ENCODE results near the gene PROCR.

The PROCR gene

DNA sequence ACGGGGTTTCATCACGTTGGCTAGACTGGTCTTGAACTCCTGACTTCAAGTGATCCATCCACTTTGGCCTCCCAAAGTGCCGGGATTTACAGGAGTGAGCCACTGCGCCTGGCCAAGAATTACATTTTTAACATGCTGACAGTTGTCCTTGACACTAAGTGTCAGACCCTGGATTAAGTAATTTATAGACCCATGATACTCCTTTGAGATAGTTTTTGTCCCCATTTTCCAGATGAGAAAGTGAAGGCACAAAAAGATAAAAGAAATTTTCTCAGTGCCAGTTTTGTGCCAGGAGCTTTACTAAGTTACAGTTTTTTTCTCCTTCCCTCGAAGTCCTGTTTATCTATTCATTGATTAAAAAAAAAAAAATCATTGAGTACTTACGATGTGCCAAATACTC, 14.9 kb upstream of the PROCR start:
- TF ChIP-seq FOXP2 (optimal IDR thresholded peaks at IDR 0.05; ENCODE audit: borderline replicate concordance, extremely low read depth, extremely low read length, insufficient read depth), result no peak
- TF ChIP-seq, protein P1, sequence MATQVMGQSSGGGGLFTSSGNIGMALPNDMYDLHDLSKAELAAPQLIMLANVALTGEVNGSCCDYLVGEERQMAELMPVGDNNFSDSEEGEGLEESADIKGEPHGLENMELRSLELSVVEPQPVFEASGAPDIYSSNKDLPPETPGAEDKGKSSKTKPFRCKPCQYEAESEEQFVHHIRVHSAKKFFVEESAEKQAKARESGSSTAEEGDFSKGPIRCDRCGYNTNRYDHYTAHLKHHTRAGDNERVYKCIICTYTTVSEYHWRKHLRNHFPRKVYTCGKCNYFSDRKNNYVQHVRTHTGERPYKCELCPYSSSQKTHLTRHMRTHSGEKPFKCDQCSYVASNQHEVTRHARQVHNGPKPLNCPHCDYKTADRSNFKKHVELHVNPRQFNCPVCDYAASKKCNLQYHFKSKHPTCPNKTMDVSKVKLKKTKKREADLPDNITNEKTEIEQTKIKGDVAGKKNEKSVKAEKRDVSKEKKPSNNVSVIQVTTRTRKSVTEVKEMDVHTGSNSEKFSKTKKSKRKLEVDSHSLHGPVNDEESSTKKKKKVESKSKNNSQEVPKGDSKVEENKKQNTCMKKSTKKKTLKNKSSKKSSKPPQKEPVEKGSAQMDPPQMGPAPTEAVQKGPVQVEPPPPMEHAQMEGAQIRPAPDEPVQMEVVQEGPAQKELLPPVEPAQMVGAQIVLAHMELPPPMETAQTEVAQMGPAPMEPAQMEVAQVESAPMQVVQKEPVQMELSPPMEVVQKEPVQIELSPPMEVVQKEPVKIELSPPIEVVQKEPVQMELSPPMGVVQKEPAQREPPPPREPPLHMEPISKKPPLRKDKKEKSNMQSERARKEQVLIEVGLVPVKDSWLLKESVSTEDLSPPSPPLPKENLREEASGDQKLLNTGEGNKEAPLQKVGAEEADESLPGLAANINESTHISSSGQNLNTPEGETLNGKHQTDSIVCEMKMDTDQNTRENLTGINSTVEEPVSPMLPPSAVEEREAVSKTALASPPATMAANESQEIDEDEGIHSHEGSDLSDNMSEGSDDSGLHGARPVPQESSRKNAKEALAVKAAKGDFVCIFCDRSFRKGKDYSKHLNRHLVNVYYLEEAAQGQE (IDR thresholded peaks at IDR 0.05; ENCODE audit: insufficient read depth in 1 of 2, low read depth in 2 of 2, low read length in 2 of 2), result no peak
- TF ChIP-seq SIN3A (IDR thresholded peaks at IDR 0.05; ENCODE audit: borderline replicate concordance, insufficient read depth, low read length), result no peak
- TF ChIP-seq POLR2AphosphoS5 (IDR thresholded peaks at IDR 0.05; ENCODE audit: low read depth, low read length), result no peak
- TF ChIP-seq TAF1 (IDR thresholded peaks at IDR 0.05; ENCODE audit: borderline replicate concordance, insufficient read depth, low read length), result no peak

DNA sequence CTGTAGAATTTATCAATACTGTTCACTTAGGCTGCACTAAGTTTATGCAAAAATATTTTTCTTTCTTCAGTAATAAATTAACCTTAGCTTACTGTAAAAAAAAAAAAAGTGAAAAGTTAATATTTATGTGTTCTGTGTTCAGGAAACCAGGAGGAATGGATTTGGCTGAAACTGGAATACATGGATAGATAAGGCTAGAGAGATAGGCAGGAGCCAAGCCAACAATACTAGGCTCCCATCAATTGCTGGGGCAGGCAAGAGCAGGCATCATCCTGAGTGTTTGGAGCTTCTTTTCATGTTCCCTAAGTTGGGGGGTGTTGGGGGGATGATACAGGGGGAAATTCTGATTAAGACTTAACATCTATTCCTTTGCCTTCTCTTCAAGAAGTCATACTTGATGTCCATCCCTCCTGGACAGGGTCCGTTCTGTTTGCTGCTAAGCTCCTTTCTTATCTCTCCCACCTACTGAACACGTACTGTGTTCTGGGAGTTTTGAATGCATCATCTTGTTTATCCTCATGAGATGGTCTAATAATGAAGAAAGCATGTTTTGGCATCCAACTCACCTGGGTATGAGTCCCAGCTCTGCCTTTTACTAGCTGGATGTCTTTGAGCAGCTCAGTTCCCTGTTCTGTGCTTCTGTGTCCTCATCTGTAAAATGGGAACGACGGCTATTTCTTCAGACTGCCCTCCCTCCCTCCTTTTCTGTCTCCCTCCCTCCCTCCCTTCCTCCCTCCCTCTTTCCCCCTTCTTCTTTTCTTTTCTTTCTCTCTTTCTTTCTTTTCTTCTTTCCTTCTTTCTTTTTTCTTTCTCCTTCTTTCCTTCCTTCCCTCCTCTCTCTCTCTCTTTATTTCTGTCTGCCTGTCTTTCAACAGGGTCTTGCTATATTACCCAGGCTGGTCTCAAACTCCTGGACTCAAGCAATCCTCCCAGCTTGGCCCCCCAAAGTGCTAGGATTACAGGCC, 6.4 kb upstream of the PROCR start:
- TF ChIP-seq FOXP2 (optimal IDR thresholded peaks at IDR 0.05; ENCODE audit: borderline replicate concordance, extremely low read depth, extremely low read length, insufficient read depth), result no peak
- no peak for TF ChIP-seq POLR2AphosphoS5 (IDR thresholded peaks at IDR 0.05; ENCODE audit: low read depth, low read length)
- no peak for TF ChIP-seq TAF1 (IDR thresholded peaks at IDR 0.05; ENCODE audit: borderline replicate concordance, insufficient read depth, low read length)
- TF ChIP-seq SIN3A (IDR thresholded peaks at IDR 0.05; ENCODE audit: borderline replicate concordance, insufficient read depth, low read length), result no peak
- TF ChIP-seq, protein P1 (IDR thresholded peaks at IDR 0.05; ENCODE audit: insufficient read depth in 1 of 2, low read depth in 2 of 2, low read length in 2 of 2), result no peak

DNA sequence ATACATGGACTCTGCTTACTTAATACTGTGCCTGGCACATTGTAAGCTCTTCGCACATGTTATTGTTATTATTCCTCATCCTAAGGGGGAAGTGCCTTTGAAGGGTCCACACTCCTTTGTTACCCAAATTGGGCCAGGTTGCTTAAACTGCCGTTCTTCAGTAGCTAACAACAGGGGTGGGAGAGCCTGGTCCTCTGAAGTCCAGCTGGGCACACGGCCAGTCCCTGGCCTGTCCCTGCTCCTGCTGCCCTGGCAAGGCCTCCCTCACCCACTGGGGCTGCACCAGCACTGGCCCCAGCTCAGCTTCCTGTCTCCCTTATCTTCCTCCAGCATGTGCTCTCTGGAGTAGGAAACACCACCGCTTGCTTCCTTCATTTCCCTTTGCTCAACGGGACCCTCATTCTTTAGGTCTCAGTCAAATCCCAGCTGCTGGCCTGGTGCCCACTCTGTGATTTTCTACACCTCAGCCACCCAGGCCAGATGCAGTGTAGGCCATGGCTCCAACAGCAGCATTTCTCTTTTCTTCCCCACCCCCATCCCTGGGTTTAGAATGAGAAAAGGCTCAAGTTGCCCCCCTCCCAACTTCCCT, 5.5 kb upstream of the PROCR start:
- TF ChIP-seq TAF1 (IDR thresholded peaks at IDR 0.05; ENCODE audit: borderline replicate concordance, insufficient read depth, low read length), result no peak
- TF ChIP-seq SIN3A (IDR thresholded peaks at IDR 0.05; ENCODE audit: borderline replicate concordance, insufficient read depth, low read length), result no peak
- TF ChIP-seq, protein P1 (IDR thresholded peaks at IDR 0.05; ENCODE audit: insufficient read depth in 1 of 2, low read depth in 2 of 2, low read length in 2 of 2), result no peak
- TF ChIP-seq POLR2AphosphoS5 (IDR thresholded peaks at IDR 0.05; ENCODE audit: low read depth, low read length), result no peak
- peak; percentile 56 for TF ChIP-seq FOXP2 (optimal IDR thresholded peaks at IDR 0.05; ENCODE audit: borderline replicate concordance, extremely low read depth, extremely low read length, insufficient read depth)

DNA sequence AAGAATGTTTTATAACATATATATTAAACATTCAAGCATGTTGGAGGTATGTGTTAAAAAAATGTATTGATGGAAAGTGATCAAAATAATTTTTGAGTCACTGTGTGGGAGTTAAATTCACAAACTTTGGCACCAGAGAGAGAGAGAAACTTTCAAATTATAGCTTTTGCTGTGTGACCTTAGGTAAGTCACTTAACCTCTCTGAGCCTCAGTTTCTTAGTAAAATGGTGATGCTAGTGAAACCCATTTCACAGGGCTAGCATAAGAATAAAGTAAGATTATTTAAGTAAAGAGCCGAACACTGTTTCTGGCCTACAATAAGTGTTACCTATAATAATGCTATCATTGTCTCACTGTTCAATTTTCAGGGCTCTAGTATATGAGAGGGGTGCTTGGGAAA, 4.1 kb upstream of the PROCR start:
- TF ChIP-seq TAF1 (IDR thresholded peaks at IDR 0.05; ENCODE audit: borderline replicate concordance, insufficient read depth, low read length) (no peak), FOXP2 (optimal IDR thresholded peaks at IDR 0.05; ENCODE audit: borderline replicate concordance, extremely low read depth, extremely low read length, insufficient read depth) (no peak), SIN3A (IDR thresholded peaks at IDR 0.05; ENCODE audit: borderline replicate concordance, insufficient read depth, low read length) (no peak)
- TF ChIP-seq, protein P1 (IDR thresholded peaks at IDR 0.05; ENCODE audit: insufficient read depth in 1 of 2, low read depth in 2 of 2, low read length in 2 of 2), result no peak

Measured in PFSK-1 (cell line).